K562 (cell line): ENCODE data around the gene GPNMB. TPM values are rescaled to one million over a fixed set of nuclear protein-coding genes. Genes with fewer than 3 reads are reported as not detected.
A peak's percentile ranks its signal among the peaks of the same experiment; 100 is the strongest.

Source experiments
- ATAC-seq: fragments of 200-7000 bp; cut with Tn5 transposase; 3 replicates; pipeline ENCODE4 v1.9.1; 2020; ENCODE audit warnings: moderate library complexity
- BruUV-seq: library from RNA; stranded (reverse); fragments of 400-500 nt; replicated peaks from 2 replicates; lab custom pipeline; 2021; lab: Mats Ljungman, UMichigan
- CTCF ChIA-PET: fragments of 300-600 bp; formaldehyde crosslinking; extraction: SDS; loops from one replicate; lab custom pipeline; 2021; ENCODE audit warnings: low intra/inter-chr PET ratio; lab: Yijun Ruan, JAX
- POLR2A ChIA-PET: fragments of 300-600, 350-650 bp; sonication (Branson Sonifier 250); formaldehyde crosslinking; extraction: SDS; loops from one replicate; lab custom pipeline; 2021; ENCODE audit warnings: antibody characterized with exemption, inconsistent platforms; lab: Yijun Ruan, JAX
- DNase-seq, 4 experiments: peaks; one replicate each; pipeline versions ENCODE4 v3.0.0 to v3.0.0-alpha.2; 2011 to 2018; ENCODE audit warnings: low spot score in 3 of 4, mixed read lengths in 3 of 4; ENCODE audit errors: extremely low read depth in 1 of 4
- FAIRE-seq: peaks from 2 replicates; lab custom pipeline; 2011; peaks lifted over from hg19 to GRCh38; lab: Jason Lieb, UNC
- H2AFZ ChIP-seq: 2 replicates; pipeline ENCODE4 v1.6.0; 2011; ENCODE audit warnings: low read depth, low read length, control low read depth, inconsistent platforms
- H3K27ac ChIP-seq: fragments of 200-600 bp; 3 replicates; pipeline ENCODE4 v1.8.0; 2011; ENCODE audit warnings: low read depth, mild to moderate bottlenecking, control low read depth, inconsistent platforms, low read length, moderate library complexity, mixed read lengths; ENCODE audit errors: extremely low read depth
- H3K27me3 ChIP-seq, 2 experiments: fragments of 300-600 bp in 1 of 2; 2 replicates in 1 of 2; 3 replicates in 1 of 2; pipeline versions ENCODE4 v1.6.0 to v1.8.0; 2011; ENCODE audit warnings: inconsistent platforms in 2 of 2, low read length in 2 of 2, mild to moderate bottlenecking in 1 of 2, mixed read lengths in 1 of 2, moderate library complexity in 1 of 2; ENCODE audit not compliant: control insufficient read depth in 2 of 2, insufficient read depth in 2 of 2
- H3K36me3 ChIP-seq: fragments of 300-600 bp; 3 replicates; pipeline ENCODE4 v1.8.0; 2011; ENCODE audit warnings: mild to moderate bottlenecking, low read length, inconsistent platforms; ENCODE audit not compliant: control insufficient read depth, insufficient read depth
- H3K4me1 ChIP-seq, 2 experiments: fragments of 200-600 bp in 1 of 2; replicated peaks in 1 of 2; 2 replicates in 1 of 2; 3 replicates in 1 of 2; pipeline versions ENCODE4 v1.5.1 to v1.8.0; 2011; ENCODE audit warnings: inconsistent platforms in 2 of 2, low read length in 2 of 2, mild to moderate bottlenecking in 1 of 2, mixed read lengths in 1 of 2, moderate library complexity in 1 of 2; ENCODE audit not compliant: control insufficient read depth in 2 of 2, insufficient read depth in 2 of 2
- H3K4me2 ChIP-seq: 2 replicates; pipeline ENCODE4 v1.6.1; 2011; ENCODE audit warnings: low read length, control low read depth, inconsistent platforms, mixed read lengths; ENCODE audit not compliant: insufficient read depth
- H3K4me3 ChIP-seq: fragments of 200-600 bp; sonication (generic), shearing (Covaris generic); 2 replicates; pipeline ENCODE4 v1.5.1; 2016; ENCODE audit warnings: control low read depth, inconsistent platforms
- H3K79me2 ChIP-seq: fragments of 200-600 bp; 3 replicates; pipeline ENCODE4 v1.8.0; 2011; ENCODE audit warnings: low read length, inconsistent platforms; ENCODE audit not compliant: control insufficient read depth, insufficient read depth
- H3K9ac ChIP-seq, 2 experiments: 2 replicates each; pipeline versions ENCODE4 v1.6.0 to v1.6.1; 2011; ENCODE audit warnings: low read depth in 2 of 2, low read length in 2 of 2, control low read depth in 1 of 2, inconsistent platforms in 1 of 2, mild to moderate bottlenecking in 1 of 2, mixed read lengths in 1 of 2; ENCODE audit not compliant: insufficient read depth in 1 of 2
- H3K9me1 ChIP-seq: one replicate; pipeline ENCODE4 v1.6.0; 2011; ENCODE audit warnings: inconsistent platforms, mild to moderate bottlenecking, low read length, moderate library complexity; ENCODE audit not compliant: control insufficient read depth, insufficient read depth
- H3K9me3 ChIP-seq: replicated peaks from 2 replicates; pipeline ENCODE4 v1.5.1; 2011; ENCODE audit warnings: low read depth, low read length, inconsistent platforms; ENCODE audit not compliant: control insufficient read depth, insufficient read depth
- H4K20me1 ChIP-seq: replicated peaks from 2 replicates; pipeline ENCODE4 v1.6.1; 2011; ENCODE audit warnings: low read length, inconsistent platforms, mixed read lengths; ENCODE audit not compliant: control insufficient read depth, insufficient read depth
- CSDE1 ChIP-seq, 2 experiments: fragments of 450-650 bp; IDR thresholded peaks; 2 replicates each; pipeline ENCODE4 v1.6.1; 2016; ENCODE audit warnings: mild to moderate bottlenecking in 1 of 2
- HMG20B ChIP-seq: fragments of 250-450 bp; sonication (Bioruptor Pico); IDR thresholded peaks from 2 replicates; pipeline ENCODE4 v1.5.0; 2021; ENCODE audit warnings: mild to moderate bottlenecking
- KDM2B ChIP-seq: fragments of 250-450 bp; sonication (Bioruptor Pico); IDR thresholded peaks from 2 replicates; pipeline ENCODE4 v1.8.0; 2021; ENCODE audit warnings: mild to moderate bottlenecking, moderate library complexity
- MYNN ChIP-seq, 2 experiments: sonication (generic); formaldehyde crosslinking in 1 of 2; IDR thresholded peaks; 2 replicates each; pipeline versions ENCODE4 v1.5.0 to v1.6.1; 2016 to 2020; ENCODE audit warnings: antibody characterized with exemption in 1 of 2, missing genetic modification reagents in 1 of 2
- NR2C1 ChIP-seq, 2 experiments: fragments of 450-650 bp; IDR thresholded peaks; 2 replicates each; pipeline ENCODE4 v1.6.1; 2017; ENCODE audit warnings: mild to moderate bottlenecking in 2 of 2, antibody characterized with exemption in 1 of 2, inconsistent platforms in 1 of 2, missing compliant biosample characterization in 1 of 2, missing genetic modification characterization in 1 of 2
- SP2 ChIP-seq: IDR thresholded peaks from 2 replicates; pipeline ENCODE4 v1.6.1; 2011; ENCODE audit warnings: mild to moderate bottlenecking, low read depth, low read length, moderate library complexity; ENCODE audit not compliant: poor library complexity, severe bottlenecking; ENCODE audit errors: extremely low read depth
- SPI1 ChIP-seq: IDR thresholded peaks from 2 replicates; pipeline ENCODE4 v1.6.1; 2011; ENCODE audit warnings: low read depth, low read length, control low read depth, borderline replicate concordance
- TCFL5 ChIP-seq: fragments of 250-450 bp; sonication (Bioruptor Pico); conservative IDR thresholded peaks from 2 replicates; pipeline ENCODE4 v1.6.1; 2021; ENCODE audit warnings: mild to moderate bottlenecking, moderate library complexity, matching md5 sums
- TRIM24 ChIP-seq, 2 experiments: fragments of 450-650 bp; IDR thresholded peaks; 2 replicates each; pipeline ENCODE4 v1.6.1; 2016
- ZNF175 ChIP-seq: fragments of 200-800 bp; sonication (Bioruptor generic); IDR thresholded peaks from 2 replicates; pipeline ENCODE4 v1.6.1; 2016; ENCODE audit warnings: low read depth, mild to moderate bottlenecking, missing genetic modification characterization, missing compliant biosample characterization
- WGBS: fragments of 100-300 bp; shearing (Covaris generic); methylation state at CpG from one replicate; pipeline ENCODE4 v1.1.6; 2016; ENCODE audit warnings: low coverage, mixed read lengths; ENCODE audit not compliant: insufficient coverage; ENCODE audit errors: missing lambda C conversion rate; 5-methylcytosine and 5-hydroxymethylcytosine counted together
- in situ Hi-C: fragments of 300-500 bp; cut with MboI; formaldehyde crosslinking; loops from 4 replicates; pipeline ENCODE4 v1.15.0; 2018; ENCODE audit warnings: inconsistent platforms, mixed read lengths
- intact Hi-C: fragments of 100-400 bp; cut with micrococcal nuclease; formaldehyde crosslinking; loops from 2 replicates; pipeline ENCODE4 v1.14.2; 2022
- polyA plus RNA-seq, 8 experiments: library from polyadenylated mRNA; depleted of rRNA in 4 of 8; stranded (reverse) in 5 of 8; unstranded in 3 of 8; fragments of >200 nt; fragmentation: Nextera tagmentation in 2 of 8; fragmentation: Illumina TruSeq in 1 of 8; extraction: Ambion mirVana in 2 of 8; extraction: Trizol in 1 of 8; gene quantifications; 2 replicates each; pipeline versions ENCODE4 v1.2.1 to v1.2.3, GENCODE V29; 2011 to 2014; ENCODE audit warnings: inconsistent platforms in 1 of 8, missing spikeins in 1 of 8
- total RNA-seq, 7 experiments: library from RNA; depleted of rRNA in 6 of 7; stranded (reverse); fragments of >200 nt in 6 of 7; fragmentation: Illumina TruSeq in 2 of 7; extraction: Trizol in 2 of 7; gene quantifications; 2 replicates each; pipeline versions ENCODE4 v1.2.1 to v1.2.3, GENCODE V29; 2011 to 2021; ENCODE audit warnings: low replicate concordance in 1 of 7
- TF ChIP-seq, protein P1 (sequence below), 3 experiments: IDR thresholded peaks in 2 of 3; conservative IDR thresholded peaks in 1 of 3; 2 replicates each; pipeline ENCODE4 v1.5.1; 2011 to 2012; ENCODE audit warnings: low read length in 3 of 3, mild to moderate bottlenecking in 3 of 3, control low read depth in 2 of 3, improper control_type of control experiment in 1 of 3, inconsistent platforms in 1 of 3, low read depth in 1 of 3, mixed read lengths in 1 of 3, moderate library complexity in 1 of 3; ENCODE audit not compliant: insufficient read depth in 2 of 3
- TF ChIP-seq, protein P2 (sequence below): sonication (generic); formaldehyde crosslinking; IDR thresholded peaks from 2 replicates; pipeline ENCODE4 v1.9.0; 2022; ENCODE audit warnings: mild to moderate bottlenecking, missing genetic modification reagents
- TF ChIP-seq, protein P3 (sequence below): fragments of 450-650 bp; formaldehyde crosslinking; IDR thresholded peaks from 2 replicates; pipeline ENCODE4 v1.4.0; 2022; ENCODE audit warnings: mild to moderate bottlenecking, moderate library complexity
- TF ChIP-seq, protein P4 (sequence below): fragments of 250-450 bp; sonication (Bioruptor Pico); IDR thresholded peaks from 2 replicates; pipeline ENCODE4 v1.8.0; 2022; ENCODE audit warnings: moderate library complexity, mild to moderate bottlenecking, inconsistent platforms
- TF ChIP-seq, protein P5 (sequence below): fragments of 450-650 bp; conservative IDR thresholded peaks from 2 replicates; pipeline ENCODE4 v1.6.1; 2016; ENCODE audit warnings: missing genetic modification characterization, low read depth, mild to moderate bottlenecking, missing compliant biosample characterization, moderate library complexity

Gene GPNMB
- total and polyA plus RNA-seq, 9 of the 15 experiments (the other 6 are each of a cell fraction or from before 2014, with no cell fraction given) = 0.15 to 0.72 (median 0.33) TPM

DNA sequence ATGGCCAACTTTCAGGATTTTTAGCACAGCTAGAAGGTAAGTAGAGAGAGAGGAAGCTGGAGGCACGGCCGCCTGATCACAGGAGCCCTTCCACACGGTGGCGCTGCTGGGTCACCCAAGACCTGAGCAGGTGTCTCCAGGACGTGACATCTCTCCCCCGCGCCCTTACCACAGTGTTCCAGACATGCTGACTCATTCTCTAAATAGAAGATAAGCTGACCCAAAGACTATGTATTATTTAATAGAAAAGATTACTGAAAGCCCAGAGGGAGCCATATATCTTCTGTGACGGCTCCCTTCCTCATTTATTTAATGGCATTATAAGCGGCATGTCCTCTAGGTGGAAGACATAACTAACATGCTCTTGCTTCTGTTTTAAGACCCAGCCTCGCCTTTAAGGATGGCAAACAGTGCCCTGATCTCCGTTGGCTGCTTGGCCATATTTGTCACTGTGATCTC lies 26.6 kb downstream of the GPNMB start:
- H3K9ac ChIP-seq = peak overlapping the region; percentile 24 to 29; a peak in 3 of 4 replicates
- in situ Hi-C loops (loop anchor here (5.0 to 25.0 kb wide), 3 partner anchors 274 to 736 kb away; partner anchors contain the start of gene STK31), intact Hi-C loops (loop anchor here (1.0 to 10.0 kb wide), 5 partner anchors 11 to 748 kb away; no protein-coding TSS in a partner anchor)
- no TSS peak for BruUV-seq
- no peaks in the 10 kb centered on the region for H3K79me2 ChIP-seq
- peak overlapping the region; percentile 64 for H3K4me2 ChIP-seq
- H2AFZ ChIP-seq = peak overlapping the region; percentile 60
- H3K9me1 ChIP-seq = no peaks in the 10 kb centered on the region
- WGBS = 2% methylated on average over 11 of the region's 11 CpGs
- FAIRE-seq (peak; percentile 77), DNase-seq (peak; percentile 85 to 98 (median 90)), ATAC-seq (peak; percentile 96)
- H3K36me3 ChIP-seq = no peaks in the 10 kb centered on the region
- ChIA-PET CTCF (interaction anchor here (0.7 to 0.9 kb wide), 3 partner anchors 272 to 303 kb away, joined by 3 to 7 read pairs (median 4); no protein-coding TSS in a partner anchor), POLR2A (interaction anchor here (0.5 to 2.5 kb wide), 9 partner anchors 26 to 274 kb away, joined by 3 to 8 read pairs (median 4); partner anchors contain the start of genes KLHL7, MALSU1 and NUP42)
- no peak overlapping the region for H3K4me3 ChIP-seq
- H4K20me1 ChIP-seq = no peaks in the 10 kb centered on the region
- H3K27me3 ChIP-seq = peaks cover 0 to 10% of the 10 kb centered on the region in 2 experiments; a peak in 1 of 5 replicates
- peak overlapping the region; percentile 38; the same call in 1 of the 3 replicates for H3K27ac ChIP-seq
- H3K9me3 ChIP-seq = no peaks in the 10 kb centered on the region
- peaks cover 0 to 7% of the 10 kb centered on the region in 2 experiments; a peak in 3 of 5 replicates for H3K4me1 ChIP-seq
- TF ChIP-seq CSDE1 (IDR thresholded peaks at IDR 0.05) = no peak
- peak; percentile 58; the same call in 1 of the 2 replicates for TF ChIP-seq ZNF175 (CRISPR knock-in tag)
- peak; percentile 47; the same call in 1 of the 2 replicates for TF ChIP-seq SPI1
- TF ChIP-seq TRIM24 (IDR thresholded peaks at IDR 0.05) = peak in 1 of 2 experiments; percentile 60; a peak in 1 of 4 replicates
- no peak for TF ChIP-seq KDM2B (CRISPR knock-in tag)
- no peak for TF ChIP-seq TCFL5
- TF ChIP-seq, protein P1, sequence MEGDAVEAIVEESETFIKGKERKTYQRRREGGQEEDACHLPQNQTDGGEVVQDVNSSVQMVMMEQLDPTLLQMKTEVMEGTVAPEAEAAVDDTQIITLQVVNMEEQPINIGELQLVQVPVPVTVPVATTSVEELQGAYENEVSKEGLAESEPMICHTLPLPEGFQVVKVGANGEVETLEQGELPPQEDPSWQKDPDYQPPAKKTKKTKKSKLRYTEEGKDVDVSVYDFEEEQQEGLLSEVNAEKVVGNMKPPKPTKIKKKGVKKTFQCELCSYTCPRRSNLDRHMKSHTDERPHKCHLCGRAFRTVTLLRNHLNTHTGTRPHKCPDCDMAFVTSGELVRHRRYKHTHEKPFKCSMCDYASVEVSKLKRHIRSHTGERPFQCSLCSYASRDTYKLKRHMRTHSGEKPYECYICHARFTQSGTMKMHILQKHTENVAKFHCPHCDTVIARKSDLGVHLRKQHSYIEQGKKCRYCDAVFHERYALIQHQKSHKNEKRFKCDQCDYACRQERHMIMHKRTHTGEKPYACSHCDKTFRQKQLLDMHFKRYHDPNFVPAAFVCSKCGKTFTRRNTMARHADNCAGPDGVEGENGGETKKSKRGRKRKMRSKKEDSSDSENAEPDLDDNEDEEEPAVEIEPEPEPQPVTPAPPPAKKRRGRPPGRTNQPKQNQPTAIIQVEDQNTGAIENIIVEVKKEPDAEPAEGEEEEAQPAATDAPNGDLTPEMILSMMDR (IDR thresholded peaks at IDR 0.05 in 2 of 3, conservative IDR thresholded peaks at IDR 0.05 in 1 of 3; ENCODE audit: insufficient read depth in 2 of 3, low read depth in 1 of 3, low read length in 3 of 3) = peak; percentile 85 to 93 (median 93)
- TF ChIP-seq SP2 = no peak
- no peak for TF ChIP-seq NR2C1 (IDR thresholded peaks at IDR 0.05)
- no peak for TF ChIP-seq NR2C1 (tag; IDR thresholded peaks at IDR 0.05)
- TF ChIP-seq, protein P2, sequence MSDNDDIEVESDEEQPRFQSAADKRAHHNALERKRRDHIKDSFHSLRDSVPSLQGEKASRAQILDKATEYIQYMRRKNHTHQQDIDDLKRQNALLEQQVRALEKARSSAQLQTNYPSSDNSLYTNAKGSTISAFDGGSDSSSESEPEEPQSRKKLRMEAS (CRISPR knock-in tag) = peak; percentile 55; the same call in 1 of the 2 replicates
- TF ChIP-seq, protein P3, sequence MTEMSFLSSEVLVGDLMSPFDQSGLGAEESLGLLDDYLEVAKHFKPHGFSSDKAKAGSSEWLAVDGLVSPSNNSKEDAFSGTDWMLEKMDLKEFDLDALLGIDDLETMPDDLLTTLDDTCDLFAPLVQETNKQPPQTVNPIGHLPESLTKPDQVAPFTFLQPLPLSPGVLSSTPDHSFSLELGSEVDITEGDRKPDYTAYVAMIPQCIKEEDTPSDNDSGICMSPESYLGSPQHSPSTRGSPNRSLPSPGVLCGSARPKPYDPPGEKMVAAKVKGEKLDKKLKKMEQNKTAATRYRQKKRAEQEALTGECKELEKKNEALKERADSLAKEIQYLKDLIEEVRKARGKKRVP (CRISPR knock-in tag) = no peak
- TF ChIP-seq, protein P4, sequence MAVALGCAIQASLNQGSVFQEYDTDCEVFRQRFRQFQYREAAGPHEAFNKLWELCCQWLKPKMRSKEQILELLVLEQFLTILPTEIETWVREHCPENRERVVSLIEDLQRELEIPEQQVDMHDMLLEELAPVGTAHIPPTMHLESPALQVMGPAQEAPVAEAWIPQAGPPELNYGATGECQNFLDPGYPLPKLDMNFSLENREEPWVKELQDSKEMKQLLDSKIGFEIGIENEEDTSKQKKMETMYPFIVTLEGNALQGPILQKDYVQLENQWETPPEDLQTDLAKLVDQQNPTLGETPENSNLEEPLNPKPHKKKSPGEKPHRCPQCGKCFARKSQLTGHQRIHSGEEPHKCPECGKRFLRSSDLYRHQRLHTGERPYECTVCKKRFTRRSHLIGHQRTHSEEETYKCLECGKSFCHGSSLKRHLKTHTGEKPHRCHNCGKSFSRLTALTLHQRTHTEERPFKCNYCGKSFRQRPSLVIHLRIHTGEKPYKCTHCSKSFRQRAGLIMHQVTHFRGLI (CRISPR knock-in tag) = no peak
- TF ChIP-seq, protein P5, sequence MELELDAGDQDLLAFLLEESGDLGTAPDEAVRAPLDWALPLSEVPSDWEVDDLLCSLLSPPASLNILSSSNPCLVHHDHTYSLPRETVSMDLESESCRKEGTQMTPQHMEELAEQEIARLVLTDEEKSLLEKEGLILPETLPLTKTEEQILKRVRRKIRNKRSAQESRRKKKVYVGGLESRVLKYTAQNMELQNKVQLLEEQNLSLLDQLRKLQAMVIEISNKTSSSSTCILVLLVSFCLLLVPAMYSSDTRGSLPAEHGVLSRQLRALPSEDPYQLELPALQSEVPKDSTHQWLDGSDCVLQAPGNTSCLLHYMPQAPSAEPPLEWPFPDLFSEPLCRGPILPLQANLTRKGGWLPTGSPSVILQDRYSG (tag) = no peak
- TF ChIP-seq MYNN (IDR thresholded peaks at IDR 0.05) = no peak; the same call in 1 of the 2 replicates
- no peak for TF ChIP-seq MYNN (CRISPR knock-in tag; IDR thresholded peaks at IDR 0.05)
- no peak for TF ChIP-seq HMG20B
